A549 (cell line): ENCODE data around the gene SLC22A8. TPM values are rescaled to one million over a fixed set of nuclear protein-coding genes. Genes with fewer than 3 reads are reported as not detected.

Source experiments
- ATAC-seq, 2 experiments: fragments of 200-7000 bp in 1 of 2; fragments of >200 bp in 1 of 2; cut with Nextera tagmentation in 1 of 2; cut with Tn5 transposase in 1 of 2; 3 replicates each; pipeline versions ENCODE4 v1.8.0 to v1.9.1; 2018 to 2020; ENCODE audit warnings: mild to moderate bottlenecking in 1 of 2, moderate library complexity in 1 of 2
- CTCF ChIA-PET: fragments of 300-600 bp; sonication (Branson Sonifier 250); formaldehyde crosslinking; extraction: SDS; loops from one replicate; lab custom pipeline; 2021; ENCODE audit warnings: antibody characterized with exemption, inconsistent platforms; lab: Yijun Ruan, JAX
- POLR2A ChIA-PET: fragments of 350-600 bp; formaldehyde crosslinking; extraction: SDS; loops from one replicate; lab custom pipeline; 2021; ENCODE audit warnings: antibody characterized with exemption, inconsistent platforms; lab: Yijun Ruan, JAX
- DNase-seq, 2 experiments: peaks; one replicate each; pipeline versions ENCODE4 v3.0.0 to v3.0.0-alpha.2; 2011 to 2016; ENCODE audit warnings: low read depth in 1 of 2, low spot score in 1 of 2
- FAIRE-seq: peaks from 2 replicates; lab custom pipeline; 2011; peaks lifted over from hg19 to GRCh38; lab: Jason Lieb, UNC
- H3K27ac ChIP-seq, 2 experiments: fragments of >200 bp; sonication (Bioruptor Twin); formaldehyde crosslinking; 3 replicates each; pipeline ENCODE4 v1.5.1; 2016 to 2017
- H3K4me1 ChIP-seq: fragments of >200 bp; sonication (Bioruptor Twin); formaldehyde crosslinking; 3 replicates; pipeline ENCODE4 v1.6.1; 2016
- H3K4me2 ChIP-seq: fragments of >200 bp; sonication (Bioruptor Twin); formaldehyde crosslinking; 3 replicates; pipeline ENCODE4 v1.6.1; 2016
- H3K4me3 ChIP-seq: fragments of >200 bp; sonication (Bioruptor Twin); formaldehyde crosslinking; 3 replicates; pipeline ENCODE4 v1.5.1; 2016
- H3K9me3 ChIP-seq: fragments of >200 bp; sonication (Bioruptor Twin); formaldehyde crosslinking; 3 replicates; pipeline ENCODE4 v1.6.1; 2016
- CBX2 ChIP-seq: fragments of 200-600 bp; sonication (generic); IDR thresholded peaks from 2 replicates; pipeline ENCODE4 v1.6.1; 2016; ENCODE audit warnings: low read depth, mild to moderate bottlenecking, borderline replicate concordance
- CEBPB ChIP-seq, 2 experiments: fragments of >200 bp in 1 of 2; sonication (Bioruptor Twin) in 1 of 2; formaldehyde crosslinking in 1 of 2; IDR thresholded peaks; 2 replicates each; pipeline ENCODE4 v1.6.1; 2012 to 2016
- GATA3 ChIP-seq: IDR thresholded peaks from 2 replicates; pipeline ENCODE4 v1.6.1; 2012; ENCODE audit warnings: borderline replicate concordance
- HEYL ChIP-seq: fragments of 250-450 bp; sonication (Bioruptor Pico); IDR thresholded peaks from 2 replicates; pipeline ENCODE4 v1.8.0; 2021; ENCODE audit warnings: mild to moderate bottlenecking, moderate library complexity
- HOXB13 ChIP-seq: fragments of 250-450 bp; sonication (Bioruptor Pico); IDR thresholded peaks from 2 replicates; pipeline ENCODE4 v1.5.0; 2020; ENCODE audit warnings: low read depth, mild to moderate bottlenecking, moderate library complexity
- HOXB5 ChIP-seq: fragments of 250-450 bp; sonication (Bioruptor Pico); IDR thresholded peaks from 2 replicates; pipeline ENCODE4 v1.5.0; 2020; ENCODE audit warnings: mild to moderate bottlenecking, moderate library complexity
- JUNB ChIP-seq: fragments of >200 bp; sonication (Bioruptor Twin); formaldehyde crosslinking; IDR thresholded peaks from 2 replicates; pipeline ENCODE4 v1.6.1; 2016
- KDM1A ChIP-seq: fragments of 200-600 bp; sonication (generic); IDR thresholded peaks from 2 replicates; pipeline ENCODE4 v1.6.1; 2016; ENCODE audit warnings: low read depth, mild to moderate bottlenecking
- KDM5A ChIP-seq: fragments of 200-600 bp; sonication (generic); IDR thresholded peaks from 2 replicates; pipeline ENCODE4 v1.6.1; 2016; ENCODE audit warnings: antibody characterized with exemption, mild to moderate bottlenecking
- MAFK ChIP-seq: fragments of 450-650 bp; IDR thresholded peaks from 2 replicates; pipeline ENCODE4 v1.6.1; 2014; ENCODE audit not compliant: partially characterized antibody
- MAZ ChIP-seq: fragments of 150-350 bp; IDR thresholded peaks from 2 replicates; pipeline ENCODE4 v1.6.1; 2014; ENCODE audit warnings: antibody characterized with exemption, low read depth, low read length, borderline replicate concordance
- MYC ChIP-seq: IDR thresholded peaks from 2 replicates; pipeline ENCODE4 v1.6.1; 2012; ENCODE audit warnings: mild to moderate bottlenecking, inconsistent platforms, low read length, improper control_type of control experiment, borderline replicate concordance
- NFE2L2 ChIP-seq: fragments of 150-350 bp; conservative IDR thresholded peaks from 2 replicates; pipeline ENCODE4 v1.6.1; 2014; ENCODE audit warnings: low read length
- NPAS2 ChIP-seq: fragments of 250-450 bp; sonication (Bioruptor Pico); IDR thresholded peaks from 2 replicates; pipeline ENCODE4 v1.8.0; 2022; ENCODE audit warnings: mild to moderate bottlenecking, moderate library complexity, borderline replicate concordance
- NR3C1 ChIP-seq: fragments of >200 bp; sonication (Bioruptor Twin); formaldehyde crosslinking; IDR thresholded peaks from 3 replicates; pipeline ENCODE4 v1.6.1; 2017
- RARB ChIP-seq: fragments of 250-450 bp; sonication (Bioruptor Pico); IDR thresholded peaks from 2 replicates; pipeline ENCODE4 v1.8.0; 2021; ENCODE audit warnings: mild to moderate bottlenecking, moderate library complexity
- RFX5 ChIP-seq: fragments of 450-650 bp; IDR thresholded peaks from 2 replicates; pipeline ENCODE4 v1.7.1; 2014; ENCODE audit warnings: antibody characterized with exemption, mild to moderate bottlenecking, moderate library complexity
- SREBF2 ChIP-seq: fragments of 450-650 bp; IDR thresholded peaks from 2 replicates; pipeline ENCODE4 v1.6.1; 2014; ENCODE audit warnings: mild to moderate bottlenecking, moderate library complexity
- TFCP2L1 ChIP-seq: fragments of 250-450 bp; sonication (Bioruptor Pico); IDR thresholded peaks from 2 replicates; pipeline ENCODE4 v1.5.0; 2021; ENCODE audit warnings: mild to moderate bottlenecking
- ZC3H11A ChIP-seq: fragments of 450-650 bp; IDR thresholded peaks from 2 replicates; pipeline ENCODE4 v1.6.1; 2014; ENCODE audit warnings: antibody characterized with exemption, mild to moderate bottlenecking
- ZSCAN20 ChIP-seq: fragments of 250-450 bp; sonication (Bioruptor Pico); IDR thresholded peaks from 2 replicates; pipeline ENCODE4 v1.8.0; 2022; ENCODE audit warnings: mild to moderate bottlenecking, moderate library complexity
- WGBS: methylation state at CpG from one replicate; pipeline ENCODE4 v1.1.6; 2017; ENCODE audit errors: missing lambda C conversion rate; 5-methylcytosine and 5-hydroxymethylcytosine counted together
- polyA plus RNA-seq, 4 experiments: library from polyadenylated mRNA; depleted of rRNA in 3 of 4; stranded (reverse); fragments of >200 nt; fragmentation: RNase III in 1 of 4; extraction: RNeasy Plus Mini Kit Qiagen cat#74134 plus additional on column Dnase treatment in 1 of 4; gene quantifications; 2 replicates in 3 of 4; 3 replicates in 1 of 4; pipeline ENCODE4 v1.2.3, GENCODE V29; 2011 to 2017
- TF ChIP-seq, protein P1 (sequence below): IDR thresholded peaks from 2 replicates; pipeline ENCODE4 v1.6.1; 2012
- TF ChIP-seq, protein P2 (sequence below): fragments of 200-600 bp; sonication (generic); IDR thresholded peaks from 2 replicates; pipeline ENCODE4 v1.6.1; 2016; ENCODE audit warnings: antibody characterized with exemption, mild to moderate bottlenecking, moderate library complexity
- TF ChIP-seq, protein P3 (sequence below): fragments of >200 bp; sonication (Bioruptor Twin); formaldehyde crosslinking; IDR thresholded peaks from 3 replicates; pipeline ENCODE4 v1.5.1; 2016
- TF ChIP-seq, protein P4 (sequence below): fragments of 250-450 bp; sonication (Bioruptor Pico); IDR thresholded peaks from 2 replicates; pipeline ENCODE4 v1.5.0; 2021; ENCODE audit warnings: mild to moderate bottlenecking, moderate library complexity, borderline replicate concordance

SLC22A8 gene
- polyA plus RNA-seq, 2 of the 4 experiments (the other 2 are of a cell fraction), result not detected

DNA sequence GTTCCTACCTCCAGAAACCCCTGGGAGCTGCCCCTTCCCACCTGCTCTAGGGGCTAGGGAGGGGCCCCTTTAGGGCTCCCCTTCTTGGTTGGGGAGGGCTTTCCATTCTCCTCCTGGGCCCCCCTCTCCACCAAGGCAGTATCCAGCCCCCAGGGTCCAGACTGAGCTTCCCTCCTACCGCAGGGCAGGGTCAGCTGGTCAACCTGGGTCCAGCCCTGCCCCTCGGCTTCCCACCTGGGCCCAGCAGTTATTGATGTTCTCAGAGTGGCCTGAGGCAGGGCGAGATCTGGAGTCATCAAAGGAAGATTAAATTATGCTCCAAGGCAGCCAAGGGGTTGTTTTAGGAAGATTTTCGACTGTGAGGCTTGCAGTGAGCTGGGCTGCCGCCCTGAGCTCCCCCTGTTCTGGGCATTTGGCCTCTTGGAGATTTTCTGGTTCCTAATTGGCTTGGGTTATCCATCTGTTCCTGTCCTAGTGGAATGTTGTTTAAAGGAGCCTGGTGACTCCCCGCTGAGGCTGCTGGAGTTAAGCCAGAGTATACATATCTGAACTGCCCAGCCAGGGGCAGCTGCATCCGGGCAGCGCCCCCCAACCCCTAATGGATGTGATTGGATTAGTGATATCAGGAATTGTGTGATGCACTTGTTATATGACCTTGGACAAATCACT is 1.8 kb upstream of the SLC22A8 start:
- DNase-seq (no peak), ATAC-seq (no peak), FAIRE-seq (no peak)
- POLR2A ChIA-PET, result no interaction called here
- Histone ChIP-seq H3K9me3 (no peaks in the 10 kb centered on the region), H3K4me1 (no peaks in the 10 kb centered on the region), H3K27ac (no peak overlapping the region), H3K4me2 (no peak overlapping the region), H3K4me3 (no peak overlapping the region)
- TF ChIP-seq RFX5 (no peak), ZC3H11A (no peak), NR3C1 (no peak), TFCP2L1 (CRISPR knock-in tag) (no peak), HEYL (CRISPR knock-in tag) (no peak), RARB (CRISPR knock-in tag) (no peak), CBX2 (no peak), NFE2L2 (no peak), SREBF2 (no peak), MAZ (no peak), MYC (no peak)
- TF ChIP-seq, protein P1, sequence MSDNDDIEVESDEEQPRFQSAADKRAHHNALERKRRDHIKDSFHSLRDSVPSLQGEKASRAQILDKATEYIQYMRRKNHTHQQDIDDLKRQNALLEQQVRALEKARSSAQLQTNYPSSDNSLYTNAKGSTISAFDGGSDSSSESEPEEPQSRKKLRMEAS, result no peak
- CTCF ChIA-PET, result interaction anchor here (1.9 to 8.5 kb wide), 2 partner anchors 18 to 107 kb away, joined by 5 to 461 read pairs; no protein-coding TSS in a partner anchor
- WGBS, result 25% methylated on average over 7 of the region's 8 CpGs

DNA sequence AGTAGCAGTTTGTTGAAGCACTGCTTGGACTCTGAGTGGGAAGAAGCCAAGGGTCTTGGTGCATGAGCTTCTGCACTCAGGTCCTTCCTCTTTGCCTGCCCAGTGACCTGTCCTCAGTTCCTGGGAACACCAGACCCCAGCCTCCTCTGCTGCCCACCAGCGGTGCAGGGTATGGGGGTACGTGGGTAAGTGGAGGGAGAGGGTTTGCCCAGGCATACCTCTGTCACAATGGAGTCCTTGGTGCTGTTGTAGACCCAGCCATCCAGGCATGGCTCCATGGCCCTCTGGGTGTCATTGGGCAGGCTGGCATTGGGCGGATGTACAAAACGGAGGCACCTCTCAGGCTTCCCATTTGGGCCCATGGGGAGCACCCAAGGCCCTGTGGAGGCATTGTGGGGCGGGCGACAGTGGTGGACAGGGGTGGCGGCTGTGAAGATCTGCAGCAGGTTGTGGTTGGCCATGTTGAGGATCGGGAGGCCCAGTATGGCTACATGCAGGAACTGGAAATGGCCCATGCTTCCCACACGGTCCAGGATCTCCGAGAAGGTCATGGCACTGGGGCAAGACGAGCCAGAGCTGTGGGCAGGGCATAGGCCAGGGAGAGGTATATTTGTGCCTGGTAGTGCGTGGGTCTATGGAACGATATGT is 1.1 kb downstream of the SLC22A8 start:
- H3K4me2 ChIP-seq, result no peak overlapping the region
- no peaks in the 10 kb centered on the region for H3K4me1 ChIP-seq
- 64% methylated on average over 9 of the region's 13 CpGs for WGBS
- POLR2A ChIA-PET, result no interaction called here
- H3K4me3 ChIP-seq, result no peak overlapping the region
- no peaks in the 10 kb centered on the region for H3K9me3 ChIP-seq
- ATAC-seq (no peak), FAIRE-seq (no peak), DNase-seq (no peak)
- CTCF ChIA-PET, result interaction anchor here (1.0 to 2.9 kb wide), 3 partner anchors 9 to 108 kb away, joined by 3 to 16 read pairs (median 7); no protein-coding TSS in a partner anchor
- TF ChIP-seq ZSCAN20, result no peak
- TF ChIP-seq NPAS2 (CRISPR knock-in tag), result no peak
- no peak for TF ChIP-seq HEYL (CRISPR knock-in tag)
- TF ChIP-seq, protein P2, sequence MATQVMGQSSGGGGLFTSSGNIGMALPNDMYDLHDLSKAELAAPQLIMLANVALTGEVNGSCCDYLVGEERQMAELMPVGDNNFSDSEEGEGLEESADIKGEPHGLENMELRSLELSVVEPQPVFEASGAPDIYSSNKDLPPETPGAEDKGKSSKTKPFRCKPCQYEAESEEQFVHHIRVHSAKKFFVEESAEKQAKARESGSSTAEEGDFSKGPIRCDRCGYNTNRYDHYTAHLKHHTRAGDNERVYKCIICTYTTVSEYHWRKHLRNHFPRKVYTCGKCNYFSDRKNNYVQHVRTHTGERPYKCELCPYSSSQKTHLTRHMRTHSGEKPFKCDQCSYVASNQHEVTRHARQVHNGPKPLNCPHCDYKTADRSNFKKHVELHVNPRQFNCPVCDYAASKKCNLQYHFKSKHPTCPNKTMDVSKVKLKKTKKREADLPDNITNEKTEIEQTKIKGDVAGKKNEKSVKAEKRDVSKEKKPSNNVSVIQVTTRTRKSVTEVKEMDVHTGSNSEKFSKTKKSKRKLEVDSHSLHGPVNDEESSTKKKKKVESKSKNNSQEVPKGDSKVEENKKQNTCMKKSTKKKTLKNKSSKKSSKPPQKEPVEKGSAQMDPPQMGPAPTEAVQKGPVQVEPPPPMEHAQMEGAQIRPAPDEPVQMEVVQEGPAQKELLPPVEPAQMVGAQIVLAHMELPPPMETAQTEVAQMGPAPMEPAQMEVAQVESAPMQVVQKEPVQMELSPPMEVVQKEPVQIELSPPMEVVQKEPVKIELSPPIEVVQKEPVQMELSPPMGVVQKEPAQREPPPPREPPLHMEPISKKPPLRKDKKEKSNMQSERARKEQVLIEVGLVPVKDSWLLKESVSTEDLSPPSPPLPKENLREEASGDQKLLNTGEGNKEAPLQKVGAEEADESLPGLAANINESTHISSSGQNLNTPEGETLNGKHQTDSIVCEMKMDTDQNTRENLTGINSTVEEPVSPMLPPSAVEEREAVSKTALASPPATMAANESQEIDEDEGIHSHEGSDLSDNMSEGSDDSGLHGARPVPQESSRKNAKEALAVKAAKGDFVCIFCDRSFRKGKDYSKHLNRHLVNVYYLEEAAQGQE, result no peak
- TF ChIP-seq CEBPB (IDR thresholded peaks at IDR 0.05), result no peak
- no peak overlapping the region for H3K27ac ChIP-seq

DNA sequence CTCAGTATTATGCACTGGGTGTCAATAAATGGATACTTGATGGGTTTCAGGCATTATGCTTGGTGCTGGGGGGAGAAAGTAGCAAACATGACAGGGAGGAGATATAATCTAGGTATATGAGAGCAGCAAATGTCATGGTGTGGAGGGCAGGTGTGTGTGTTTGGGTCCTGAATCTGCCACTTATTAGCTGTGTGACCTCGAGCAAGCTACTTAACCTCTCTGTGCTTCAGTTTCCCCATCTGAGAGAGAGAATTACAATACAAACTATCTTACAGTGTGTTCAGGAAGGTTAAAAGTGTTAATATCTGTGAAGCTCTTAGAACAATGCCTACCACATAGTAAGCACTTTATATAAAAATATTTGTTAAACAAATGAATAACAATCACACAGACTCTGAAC is 2.8 kb downstream of the SLC22A8 start:
- no peak overlapping the region for H3K4me3 ChIP-seq
- ATAC-seq (no peak), FAIRE-seq (no peak), DNase-seq (no peak)
- no peak overlapping the region for H3K27ac ChIP-seq
- no peaks in the 10 kb centered on the region for H3K4me1 ChIP-seq
- WGBS, result 5% methylated on average over 1 of the region's 1 CpG
- ChIA-PET CTCF (interaction anchor here (1.0 to 7.1 kb wide), 4 partner anchors 10 to 106 kb away, joined by 4 to 64 read pairs (median 11); no protein-coding TSS in a partner anchor), POLR2A (no interaction called here)
- no peaks in the 10 kb centered on the region for H3K9me3 ChIP-seq
- H3K4me2 ChIP-seq, result no peak overlapping the region
- TF ChIP-seq, protein P3, sequence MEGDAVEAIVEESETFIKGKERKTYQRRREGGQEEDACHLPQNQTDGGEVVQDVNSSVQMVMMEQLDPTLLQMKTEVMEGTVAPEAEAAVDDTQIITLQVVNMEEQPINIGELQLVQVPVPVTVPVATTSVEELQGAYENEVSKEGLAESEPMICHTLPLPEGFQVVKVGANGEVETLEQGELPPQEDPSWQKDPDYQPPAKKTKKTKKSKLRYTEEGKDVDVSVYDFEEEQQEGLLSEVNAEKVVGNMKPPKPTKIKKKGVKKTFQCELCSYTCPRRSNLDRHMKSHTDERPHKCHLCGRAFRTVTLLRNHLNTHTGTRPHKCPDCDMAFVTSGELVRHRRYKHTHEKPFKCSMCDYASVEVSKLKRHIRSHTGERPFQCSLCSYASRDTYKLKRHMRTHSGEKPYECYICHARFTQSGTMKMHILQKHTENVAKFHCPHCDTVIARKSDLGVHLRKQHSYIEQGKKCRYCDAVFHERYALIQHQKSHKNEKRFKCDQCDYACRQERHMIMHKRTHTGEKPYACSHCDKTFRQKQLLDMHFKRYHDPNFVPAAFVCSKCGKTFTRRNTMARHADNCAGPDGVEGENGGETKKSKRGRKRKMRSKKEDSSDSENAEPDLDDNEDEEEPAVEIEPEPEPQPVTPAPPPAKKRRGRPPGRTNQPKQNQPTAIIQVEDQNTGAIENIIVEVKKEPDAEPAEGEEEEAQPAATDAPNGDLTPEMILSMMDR, result no peak
- TF ChIP-seq NPAS2 (CRISPR knock-in tag) (no peak), RARB (CRISPR knock-in tag) (no peak), GATA3 (no peak), KDM1A (no peak), ZSCAN20 (no peak), NR3C1 (no peak), HOXB5 (CRISPR knock-in tag) (no peak), JUNB (no peak), KDM5A (no peak), TFCP2L1 (CRISPR knock-in tag) (no peak), SREBF2 (no peak), HOXB13 (CRISPR knock-in tag) (no peak), MAFK (no peak), HEYL (CRISPR knock-in tag) (no peak)
- TF ChIP-seq, protein P4, sequence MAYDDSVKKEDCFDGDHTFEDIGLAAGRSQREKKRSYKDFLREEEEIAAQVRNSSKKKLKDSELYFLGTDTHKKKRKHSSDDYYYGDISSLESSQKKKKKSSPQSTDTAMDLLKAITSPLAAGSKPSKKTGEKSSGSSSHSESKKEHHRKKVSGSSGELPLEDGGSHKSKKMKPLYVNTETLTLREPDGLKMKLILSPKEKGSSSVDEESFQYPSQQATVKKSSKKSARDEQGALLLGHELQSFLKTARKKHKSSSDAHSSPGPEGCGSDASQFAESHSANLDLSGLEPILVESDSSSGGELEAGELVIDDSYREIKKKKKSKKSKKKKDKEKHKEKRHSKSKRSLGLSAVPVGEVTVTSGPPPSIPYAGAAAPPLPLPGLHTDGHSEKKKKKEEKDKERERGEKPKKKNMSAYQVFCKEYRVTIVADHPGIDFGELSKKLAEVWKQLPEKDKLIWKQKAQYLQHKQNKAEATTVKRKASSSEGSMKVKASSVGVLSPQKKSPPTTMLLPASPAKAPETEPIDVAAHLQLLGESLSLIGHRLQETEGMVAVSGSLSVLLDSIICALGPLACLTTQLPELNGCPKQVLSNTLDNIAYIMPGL (CRISPR knock-in tag), result no peak
